B cell (primary cell): ENCODE data around the gene PLEKHN1. TPM values are rescaled to one million over a fixed set of nuclear protein-coding genes. Genes with fewer than 3 reads are reported as not detected.

Experiments used
- ATAC-seq: fragments of 200-7000 bp; cut with Tn5 transposase; one replicate; pipeline ENCODE4 v1.10.0; 2021; ENCODE audit warnings: low read depth, mild to moderate bottlenecking, moderate number of reproducible peaks, moderate library complexity
- CTCF ChIA-PET: fragments of 350-600 bp; sonication (Branson Sonifier 250); formaldehyde crosslinking; loops from one replicate; lab custom pipeline; 2021; ENCODE audit warnings: antibody characterized with exemption, inconsistent platforms; lab: Charles Lee
- POLR2A ChIA-PET: fragments of 350-600 bp; sonication (Branson Sonifier 250); formaldehyde crosslinking; loops from one replicate; lab custom pipeline; 2021; ENCODE audit warnings: antibody characterized with exemption; lab: Charles Lee
- DNase-seq: peaks from one replicate; pipeline ENCODE4 v3.0.0; 2013
- H2AFZ ChIP-seq: 2 replicates; pipeline ENCODE4 v1.6.1; 2012; ENCODE audit warnings: mild to moderate bottlenecking, low read depth, low read length; ENCODE audit not compliant: insufficient read depth, poor library complexity, severe bottlenecking
- H3K27ac ChIP-seq, 2 donors: 1 replicate in 1 of 2; 2 replicates in 1 of 2; pipeline ENCODE4 v1.5.1; 2012 to 2013; ENCODE audit warnings: low read length in 2 of 2, mild to moderate bottlenecking in 2 of 2, moderate library complexity in 1 of 2
- H3K27me3 ChIP-seq, 4 experiments: fragments of 200-600 bp in 1 of 4; sonication (generic) in 1 of 4; replicated peaks in 1 of 4; 1 replicate in 2 of 4; 2 replicates in 2 of 4; pipeline versions ENCODE4 v1.6.1 to v1.7.0; 2013 to 2016; ENCODE audit warnings: low read length in 3 of 4, mild to moderate bottlenecking in 2 of 4, mixed read lengths in 1 of 4, moderate library complexity in 1 of 4; ENCODE audit not compliant: insufficient read depth in 4 of 4, control insufficient read depth in 3 of 4; ENCODE audit errors: control extremely low read depth in 1 of 4
- H3K36me3 ChIP-seq, 2 experiments: replicated peaks in 1 of 2; 1 replicate in 1 of 2; 2 replicates in 1 of 2; pipeline versions ENCODE4 v1.6.1 to v1.7.1; 2013; ENCODE audit warnings: low read length in 1 of 2; ENCODE audit not compliant: insufficient read depth in 2 of 2, control insufficient read depth in 1 of 2; ENCODE audit errors: control extremely low read depth in 1 of 2, extremely low read depth in 1 of 2
- H3K4me1 ChIP-seq, 2 donors: fragments of 200-600 bp in 1 of 2; sonication (generic) in 1 of 2; 1 replicate in 1 of 2; 2 replicates in 1 of 2; pipeline versions ENCODE4 v1.5.1 to v1.6.1; 2013 to 2017; ENCODE audit warnings: low read length in 2 of 2; ENCODE audit not compliant: control insufficient read depth in 2 of 2, insufficient read depth in 2 of 2
- H3K4me2 ChIP-seq: replicated peaks from 2 replicates; pipeline ENCODE3; 2012; ENCODE audit warnings: mild to moderate bottlenecking, low read depth, low read length; ENCODE audit not compliant: poor library complexity, severe bottlenecking
- H3K4me3 ChIP-seq, 5 experiments: fragments of 200-600 bp in 1 of 5; sonication (generic) in 1 of 5; 1 replicate in 3 of 5; 2 replicates in 2 of 5; pipeline versions ENCODE4 v1.5.1 to v1.7.0; 2011 to 2016; ENCODE audit warnings: low read length in 4 of 5, mild to moderate bottlenecking in 4 of 5, low read depth in 2 of 5, control low read depth in 1 of 5, moderate library complexity in 1 of 5; ENCODE audit not compliant: insufficient read depth in 1 of 5; ENCODE audit errors: control extremely low read depth in 1 of 5, extremely low read depth in 1 of 5
- H3K79me2 ChIP-seq: fragments of 200-600 bp; sonication (generic); one replicate; pipeline ENCODE4 v1.6.0; 2016; ENCODE audit warnings: low read length; ENCODE audit not compliant: control insufficient read depth, insufficient read depth
- H3K9ac ChIP-seq: fragments of 200-600 bp; sonication (generic); 2 replicates; pipeline ENCODE4 v1.6.1; 2017; ENCODE audit warnings: mild to moderate bottlenecking, low read length, moderate library complexity
- H3K9me3 ChIP-seq, 3 donors: one replicate each; pipeline versions ENCODE4 v1.6.1 to v1.7.1; 2013; ENCODE audit warnings: low read length in 2 of 3; ENCODE audit not compliant: control insufficient read depth in 2 of 3, insufficient read depth in 1 of 3; ENCODE audit errors: control extremely low read depth in 1 of 3
- H4K20me1 ChIP-seq: 2 replicates; pipeline ENCODE4 v1.6.0; 2012; ENCODE audit warnings: mild to moderate bottlenecking, low read length; ENCODE audit not compliant: insufficient read depth, control insufficient read depth, poor library complexity, severe bottlenecking
- H3K27ac Mint-ChIP-seq: one replicate; pipeline ENCODE4 v1.8.0; 2021; ENCODE audit warnings: mixed read lengths
- H3K27me3 Mint-ChIP-seq: one replicate; pipeline ENCODE4 v1.8.0; 2021; ENCODE audit warnings: mixed read lengths
- H3K4me1 Mint-ChIP-seq: one replicate; pipeline ENCODE4 v1.8.0; 2021; ENCODE audit warnings: mixed read lengths
- H3K4me3 Mint-ChIP-seq: one replicate; pipeline ENCODE4 v1.8.0; 2021; ENCODE audit warnings: mixed read lengths
- H3K9me3 Mint-ChIP-seq: one replicate; pipeline ENCODE4 v1.8.0; 2022; ENCODE audit warnings: mixed read lengths; ENCODE audit not compliant: insufficient read depth
- EZH2 ChIP-seq: IDR thresholded peaks from 2 replicates; pipeline ENCODE4 v1.6.1; 2012; ENCODE audit warnings: borderline replicate concordance, low read depth, mild to moderate bottlenecking, moderate library complexity, low read length; ENCODE audit not compliant: insufficient read depth, poor library complexity, severe bottlenecking
- WGBS: methylation state at CpG from one replicate; pipeline ENCODE4 v1.1.5; 2013; ENCODE audit warnings: missing lambda C conversion rate; ENCODE audit not compliant: insufficient coverage; 5-methylcytosine and 5-hydroxymethylcytosine counted together
- intact Hi-C: fragments of 100-400 bp; cut with micrococcal nuclease; formaldehyde crosslinking; loops from one replicate; pipeline ENCODE4 v1.10.0; 2022
- polyA plus RNA-seq: library from polyadenylated mRNA; depleted of rRNA; stranded (reverse); fragments of >200 nt; gene quantifications from 2 replicates; pipeline ENCODE4 v1.2.3, GENCODE V29; 2012
- total RNA-seq, 2 donors: library from RNA; stranded (reverse); fragments of 120-200 nt in 1 of 2; gene quantifications; 1 replicate in 1 of 2; 2 replicates in 1 of 2; pipeline versions ENCODE4 v1.2.3 to v1.2.4, GENCODE V29; 2013 to 2022
- TF ChIP-seq, protein P1 (sequence below): fragments of 200-600 bp; IDR thresholded peaks from one replicate; pipeline ENCODE4 v1.8.0; 2022; ENCODE audit warnings: antibody characterized with exemption, mild to moderate bottlenecking

PLEKHN1 gene
- total and polyA plus RNA-seq, 2 donors (not counting 1 experiment from before 2014, with no cell fraction given), result 0.36 to 1.1 TPM

DNA sequence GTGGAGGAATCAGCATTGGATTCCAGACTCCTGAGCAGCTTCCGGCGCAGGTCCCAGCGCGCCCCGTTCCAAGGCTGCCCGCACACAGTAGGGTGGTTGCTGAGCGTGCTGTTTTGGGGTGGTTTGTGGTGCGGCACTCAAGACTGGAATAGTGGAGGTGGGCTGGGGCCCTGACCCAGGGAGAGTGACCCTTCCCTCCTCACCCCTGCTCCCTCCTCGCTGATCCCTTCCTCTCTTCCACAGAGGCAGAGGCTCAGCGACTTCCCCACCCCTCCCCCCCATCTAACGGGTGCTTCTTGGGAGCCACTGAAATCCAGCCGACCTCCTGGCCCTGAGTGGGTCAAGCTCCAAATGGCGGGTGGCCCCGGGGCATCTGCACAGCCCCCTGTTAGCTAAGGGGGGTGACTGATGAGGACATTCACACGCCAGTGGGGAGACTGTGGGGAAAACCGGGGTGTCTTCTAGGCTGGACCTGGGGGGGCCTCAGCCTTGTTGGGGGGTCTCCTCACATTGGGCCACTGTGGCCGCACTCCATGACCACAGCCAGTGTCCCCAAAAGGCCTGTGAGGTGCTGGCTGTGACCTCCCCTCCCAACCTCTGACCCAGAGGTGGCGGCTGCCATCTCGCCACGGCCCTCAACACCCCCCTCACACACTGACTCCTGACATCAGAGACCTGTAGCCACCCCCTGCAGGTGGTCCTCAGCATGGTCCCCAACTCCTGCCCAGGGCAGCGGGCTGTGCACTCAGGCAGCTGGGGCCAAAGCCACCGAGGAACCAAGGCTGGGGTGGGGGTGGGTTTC, 37.5 kb downstream of the PLEKHN1 start:
- Histone ChIP-seq H3K27me3 (peaks cover 0 to 69% (median 39%) of the 10 kb centered on the region in 4 experiments), H3K4me1 (peaks cover 30 to 45% of the 10 kb centered on the region in 2 donors), H3K27ac (no peak overlapping the region), H3K9me3 (peaks cover 0 to 18% (median 0%) of the 10 kb centered on the region in 3 donors), H3K4me3 (no peak overlapping the region), H2AFZ (no peak overlapping the region), H3K36me3 (no peaks in the 10 kb centered on the region), H3K4me2 (no peak overlapping the region), H4K20me1 (no peaks in the 10 kb centered on the region), H3K9ac (no peak overlapping the region), H3K79me2 (no peaks in the 10 kb centered on the region)
- no peak overlapping the region for H3K27ac Mint-ChIP-seq
- H3K27me3 Mint-ChIP-seq, result peaks cover 27% of the 10 kb centered on the region
- H3K4me3 Mint-ChIP-seq, result no peak overlapping the region
- 86% methylated on average over 10 of the region's 22 CpGs for WGBS
- ChIA-PET POLR2A (no interaction called here), CTCF (interaction anchor here (0.9 to 2.1 kb wide), 3 partner anchors 10 to 60 kb away, joined by 3 to 7 read pairs (median 4); partner anchors contain the start of gene ISG15)
- H3K9me3 Mint-ChIP-seq, result no peaks in the 10 kb centered on the region
- intact Hi-C loops, result no loop called here
- ATAC-seq (no peak), DNase-seq (no peak)
- no peak for TF ChIP-seq EZH2
- TF ChIP-seq, protein P1, sequence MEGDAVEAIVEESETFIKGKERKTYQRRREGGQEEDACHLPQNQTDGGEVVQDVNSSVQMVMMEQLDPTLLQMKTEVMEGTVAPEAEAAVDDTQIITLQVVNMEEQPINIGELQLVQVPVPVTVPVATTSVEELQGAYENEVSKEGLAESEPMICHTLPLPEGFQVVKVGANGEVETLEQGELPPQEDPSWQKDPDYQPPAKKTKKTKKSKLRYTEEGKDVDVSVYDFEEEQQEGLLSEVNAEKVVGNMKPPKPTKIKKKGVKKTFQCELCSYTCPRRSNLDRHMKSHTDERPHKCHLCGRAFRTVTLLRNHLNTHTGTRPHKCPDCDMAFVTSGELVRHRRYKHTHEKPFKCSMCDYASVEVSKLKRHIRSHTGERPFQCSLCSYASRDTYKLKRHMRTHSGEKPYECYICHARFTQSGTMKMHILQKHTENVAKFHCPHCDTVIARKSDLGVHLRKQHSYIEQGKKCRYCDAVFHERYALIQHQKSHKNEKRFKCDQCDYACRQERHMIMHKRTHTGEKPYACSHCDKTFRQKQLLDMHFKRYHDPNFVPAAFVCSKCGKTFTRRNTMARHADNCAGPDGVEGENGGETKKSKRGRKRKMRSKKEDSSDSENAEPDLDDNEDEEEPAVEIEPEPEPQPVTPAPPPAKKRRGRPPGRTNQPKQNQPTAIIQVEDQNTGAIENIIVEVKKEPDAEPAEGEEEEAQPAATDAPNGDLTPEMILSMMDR, result no peak
- H3K4me1 Mint-ChIP-seq, result peaks cover 19% of the 10 kb centered on the region

DNA sequence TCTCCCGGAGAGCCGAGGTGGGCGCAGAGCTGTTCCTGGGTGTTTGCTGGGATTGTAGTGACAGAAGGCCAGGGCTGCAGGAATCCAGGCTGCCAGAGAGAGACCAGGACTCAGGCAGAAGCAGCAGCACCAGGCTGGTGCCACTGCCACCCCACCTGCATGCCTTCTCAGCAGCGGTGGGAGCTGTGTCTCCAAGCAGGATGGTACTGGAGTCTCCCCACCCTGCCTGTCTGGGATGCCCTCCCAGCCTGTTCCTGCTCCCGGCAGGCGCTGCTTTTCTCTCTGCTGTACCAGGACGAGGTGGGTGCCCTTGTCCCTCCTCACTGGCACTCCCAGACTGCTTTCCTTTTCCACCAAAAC, 38.1 kb downstream of the PLEKHN1 start:
- TF ChIP-seq, protein P1, result no peak
- no peak for TF ChIP-seq EZH2
- H3K27me3 Mint-ChIP-seq, result peaks cover 30% of the 10 kb centered on the region
- CTCF ChIA-PET, result interaction anchor here (1.1 kb wide), 1 partner anchor 9 kb away, joined by 3 read pairs; the partner anchor contains the start of gene ISG15
- no peaks in the 10 kb centered on the region for H4K20me1 ChIP-seq
- H3K9me3 ChIP-seq, result peaks cover 0 to 18% (median 0%) of the 10 kb centered on the region in 3 donors
- H3K9ac ChIP-seq, result no peak overlapping the region
- no peaks in the 10 kb centered on the region for H3K36me3 ChIP-seq
- WGBS, result 55% methylated on average over 7 of the region's 7 CpGs
- ATAC-seq, result no peak
- peaks cover 28 to 42% of the 10 kb centered on the region in 2 donors for H3K4me1 ChIP-seq
- H3K27me3 ChIP-seq, result peaks cover 0 to 66% (median 39%) of the 10 kb centered on the region in 4 experiments
- no peak overlapping the region for H3K27ac ChIP-seq
- no peaks in the 10 kb centered on the region for H3K79me2 ChIP-seq
- intact Hi-C loops, result no loop called here
- H3K9me3 Mint-ChIP-seq, result no peaks in the 10 kb centered on the region
- no peak overlapping the region for H3K4me3 ChIP-seq
- POLR2A ChIA-PET, result no interaction called here
- no peak overlapping the region for H3K4me2 ChIP-seq
- H3K4me1 Mint-ChIP-seq, result peaks cover 23% of the 10 kb centered on the region
- no peak for DNase-seq
- no peak overlapping the region for H3K27ac Mint-ChIP-seq
- no peak overlapping the region for H2AFZ ChIP-seq
- H3K4me3 Mint-ChIP-seq, result no peak overlapping the region
